ENCODE data around the gene PKNOX2. TPM values are rescaled to one million over a fixed set of nuclear protein-coding genes. Genes with fewer than 3 reads are reported as not detected.

PKNOX2 gene
- total RNA-seq, 4 donors from 2014 or later, result 0.27 to 4.8 (median 0.75) TPM; not detected in 1

- Histone ChIP-seq H3K4me3 (no peak overlapping the region), H3K36me3 (no peaks in the 10 kb centered on the region), H3K27ac (no peak overlapping the region), H3K9me3 (no peaks in the 10 kb centered on the region), H3K27me3 (no peaks in the 10 kb centered on the region), H3K4me1 (no peaks in the 10 kb centered on the region)
- intact Hi-C loops (cut with DNase I; ENCODE audit: low total_unique reads), result no loop called here
- WGBS, 2 donors (ENCODE audit: low coverage in 1 of 2), result 61 to 73% methylated on average over 3 of the region's 3 CpGs
- in situ Hi-C loops (cut with MboI; ENCODE audit: low pct_ligation_motif_present in 1 of 4, low pct_unique_long_range_greater_than_20kb in 1 of 4, low sequenced_read_pairs in 3 of 4), result no loop called here
- TF ChIP-seq EP300 (IDR thresholded peaks at IDR 0.05; ENCODE audit: low read depth), result no peak
- no peak for TF ChIP-seq POLR2A (IDR thresholded peaks at IDR 0.05)
- TF ChIP-seq POLR2AphosphoS5 (IDR thresholded peaks at IDR 0.05), result no peak
- TF ChIP-seq, protein P1, sequence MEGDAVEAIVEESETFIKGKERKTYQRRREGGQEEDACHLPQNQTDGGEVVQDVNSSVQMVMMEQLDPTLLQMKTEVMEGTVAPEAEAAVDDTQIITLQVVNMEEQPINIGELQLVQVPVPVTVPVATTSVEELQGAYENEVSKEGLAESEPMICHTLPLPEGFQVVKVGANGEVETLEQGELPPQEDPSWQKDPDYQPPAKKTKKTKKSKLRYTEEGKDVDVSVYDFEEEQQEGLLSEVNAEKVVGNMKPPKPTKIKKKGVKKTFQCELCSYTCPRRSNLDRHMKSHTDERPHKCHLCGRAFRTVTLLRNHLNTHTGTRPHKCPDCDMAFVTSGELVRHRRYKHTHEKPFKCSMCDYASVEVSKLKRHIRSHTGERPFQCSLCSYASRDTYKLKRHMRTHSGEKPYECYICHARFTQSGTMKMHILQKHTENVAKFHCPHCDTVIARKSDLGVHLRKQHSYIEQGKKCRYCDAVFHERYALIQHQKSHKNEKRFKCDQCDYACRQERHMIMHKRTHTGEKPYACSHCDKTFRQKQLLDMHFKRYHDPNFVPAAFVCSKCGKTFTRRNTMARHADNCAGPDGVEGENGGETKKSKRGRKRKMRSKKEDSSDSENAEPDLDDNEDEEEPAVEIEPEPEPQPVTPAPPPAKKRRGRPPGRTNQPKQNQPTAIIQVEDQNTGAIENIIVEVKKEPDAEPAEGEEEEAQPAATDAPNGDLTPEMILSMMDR (IDR thresholded peaks at IDR 0.05), result no peak
- no peak for DNase-seq
These were observed 312.2 kb downstream of the PKNOX2 start for GRCh38 chr11:125476721-125477120.

DNA sequence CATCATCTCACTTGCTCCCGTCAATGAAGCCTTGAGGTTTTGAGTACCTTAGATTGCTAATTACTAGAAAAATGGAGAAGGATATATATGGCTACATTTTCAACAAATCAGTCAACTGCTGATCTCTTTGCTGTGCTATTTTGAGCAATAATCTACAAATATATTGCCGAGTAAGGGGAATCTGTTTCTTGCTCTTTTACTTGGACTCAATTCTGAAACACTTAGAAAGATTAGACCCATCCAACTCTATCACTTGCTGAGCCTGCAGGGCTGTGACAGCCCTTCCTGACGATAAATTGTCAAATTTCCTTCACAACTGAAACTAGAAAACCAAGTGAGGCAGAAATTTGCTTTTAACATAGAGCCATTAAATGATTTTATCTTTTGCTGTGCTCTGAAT lies 314.6 kb downstream of the PKNOX2 start:
- no peak overlapping the region for H3K4me3 ChIP-seq
- H3K4me1 ChIP-seq, result no peaks in the 10 kb centered on the region
- no peaks in the 10 kb centered on the region for H3K36me3 ChIP-seq
- DNase-seq, result no peak
- intact Hi-C loops (cut with DNase I; ENCODE audit: low total_unique reads) (no loop called here), in situ Hi-C loops (cut with MboI; ENCODE audit: low pct_ligation_motif_present in 1 of 4, low pct_unique_long_range_greater_than_20kb in 1 of 4, low sequenced_read_pairs in 3 of 4) (no loop called here)
- TF ChIP-seq POLR2AphosphoS5 (IDR thresholded peaks at IDR 0.05), result no peak
- TF ChIP-seq EP300 (IDR thresholded peaks at IDR 0.05; ENCODE audit: low read depth), result no peak
- TF ChIP-seq, protein P1 (IDR thresholded peaks at IDR 0.05), result no peak
- TF ChIP-seq POLR2A (IDR thresholded peaks at IDR 0.05), result no peak
- 76 to 82% methylated on average over 3 of the region's 3 CpGs for WGBS, 2 donors (ENCODE audit: low coverage in 1 of 2)
- no peaks in the 10 kb centered on the region for H3K9me3 ChIP-seq
- no peak overlapping the region for H3K27ac ChIP-seq
- H3K27me3 ChIP-seq, result no peaks in the 10 kb centered on the region

GRCh38 chr11:125481531-125481930 lies 317.0 kb downstream of the PKNOX2 start:
- no peaks in the 10 kb centered on the region for H3K9me3 ChIP-seq
- no peaks in the 10 kb centered on the region for H3K36me3 ChIP-seq
- H3K4me1 ChIP-seq, result no peaks in the 10 kb centered on the region
- DNase-seq, result no peak
- WGBS, 2 donors (ENCODE audit: low coverage in 1 of 2), result 59% methylated on average over 3 of the region's 3 CpGs; no CpG with 5 or more reads in 1 of the 2 donors
- in situ Hi-C loops (cut with MboI; ENCODE audit: low pct_ligation_motif_present in 1 of 4, low pct_unique_long_range_greater_than_20kb in 1 of 4, low sequenced_read_pairs in 3 of 4) (no loop called here), intact Hi-C loops (cut with DNase I; ENCODE audit: low total_unique reads) (no loop called here)
- no peak for TF ChIP-seq POLR2A (IDR thresholded peaks at IDR 0.05)
- no peak for TF ChIP-seq EP300 (IDR thresholded peaks at IDR 0.05; ENCODE audit: low read depth)
- no peak for TF ChIP-seq POLR2AphosphoS5 (IDR thresholded peaks at IDR 0.05)
- TF ChIP-seq, protein P1 (IDR thresholded peaks at IDR 0.05), result no peak
- H3K27ac ChIP-seq, result no peak overlapping the region
- H3K4me3 ChIP-seq, result no peak overlapping the region
- H3K27me3 ChIP-seq, result no peaks in the 10 kb centered on the region

Small RNA genes lying within 50 kb of the gene (small RNA-seq; reads per million reads assigned to genes)
- 0 reads per million in 4 donors for gene RNU6-321P

Other genes starting within 250 kb of the PKNOX2 start
- gene HEPN1, start 245.5 kb upstream of the PKNOX2 start, total RNA-seq, result not detected
- gene HEPACAM, start 228.7 kb upstream of the PKNOX2 start, total RNA-seq, result under 1 TPM in 2 of 4 donors, not detected in 2; 0.14 to 0.37 TPM
- under 1 TPM in 3 of 4 donors, not detected in 1; 0.64 to 0.82 (median 0.75) TPM for gene CCDC15, start 210.5 kb upstream of the PKNOX2 start, total RNA-seq
- gene SLC37A2, start 101.4 kb upstream of the PKNOX2 start, total RNA-seq, result 10 to 100 TPM in 1 of 4 donors, 1 to 10 TPM in 3; 2.4 to 20.6 (median 5.9) TPM
- 10 to 100 TPM in 2 of 4 donors, 1 to 10 TPM in 2; 2.6 to 18.2 (median 10.6) TPM for gene TMEM218, start 53.1 kb upstream of the PKNOX2 start, total RNA-seq

Measured in transverse colon (tissue), 4 donors.